Stimulated activated CD4-positive, alpha-beta T cell treated with anti-CD3 and anti-CD28 coated beads, TNF-alpha, amount 100 ng/mL, for 48 hours (primary cell): Measurements from ENCODE around the gene CCDC33.
"Not testable (repeated sequence)": the region's sequence is repeated elsewhere in the genome, so short reads cannot be mapped to it uniquely, and the experiment has no call there.

ENCODE experiments used
- DNase-seq, 3 donors: peaks; one replicate each; pipeline ENCODE4 v3.0.0-alpha.2; 2020; ENCODE audit warnings: low read depth in 3 of 3

Gene CCDC33

DNA sequence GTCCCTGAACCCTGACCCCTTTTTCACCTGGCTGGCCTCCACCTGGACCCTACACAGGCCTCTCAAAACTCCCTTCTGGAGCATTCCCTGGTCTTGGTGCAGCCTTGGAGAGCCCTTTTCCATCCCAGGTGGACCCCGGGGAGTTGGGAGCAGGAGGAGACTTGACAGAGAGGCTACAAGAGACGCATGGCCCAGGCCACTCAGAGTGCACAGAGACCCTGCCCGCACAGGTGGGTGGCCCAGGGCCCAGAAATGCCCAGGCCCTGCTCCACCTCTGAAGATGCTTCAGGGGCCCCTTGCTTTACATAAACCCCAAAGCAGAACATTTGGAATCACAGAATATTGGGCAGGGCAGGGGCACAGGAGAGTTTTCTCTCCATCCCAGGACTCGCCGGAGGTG is 97.0 kb downstream of the CCDC33 start:
- no peak for DNase-seq

DNA sequence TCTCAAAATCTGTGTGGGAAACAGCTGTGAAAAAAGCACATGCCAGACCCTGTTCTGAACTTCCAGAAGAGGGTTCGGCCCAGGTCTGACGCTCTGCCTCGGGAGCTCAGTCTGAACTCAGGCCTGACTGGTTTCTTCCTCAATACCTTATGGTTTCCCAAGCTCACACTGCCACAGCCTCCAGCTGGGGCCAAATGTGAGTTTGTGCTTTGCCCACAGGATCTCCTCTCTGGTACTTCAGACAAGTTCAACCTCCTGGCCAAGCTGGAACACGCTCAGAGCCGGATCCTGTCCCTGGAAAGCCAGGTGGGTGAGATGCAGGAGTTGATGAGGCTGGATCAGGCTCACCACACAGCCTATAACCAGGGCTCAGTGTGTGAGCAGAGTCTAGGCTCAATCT is 97.5 kb downstream of the CCDC33 start:
- no peak for DNase-seq

- no peak for DNase-seq
These were observed 98.0 kb downstream of the CCDC33 start for GRCh38 chr15:74334127-74334526.

DNA sequence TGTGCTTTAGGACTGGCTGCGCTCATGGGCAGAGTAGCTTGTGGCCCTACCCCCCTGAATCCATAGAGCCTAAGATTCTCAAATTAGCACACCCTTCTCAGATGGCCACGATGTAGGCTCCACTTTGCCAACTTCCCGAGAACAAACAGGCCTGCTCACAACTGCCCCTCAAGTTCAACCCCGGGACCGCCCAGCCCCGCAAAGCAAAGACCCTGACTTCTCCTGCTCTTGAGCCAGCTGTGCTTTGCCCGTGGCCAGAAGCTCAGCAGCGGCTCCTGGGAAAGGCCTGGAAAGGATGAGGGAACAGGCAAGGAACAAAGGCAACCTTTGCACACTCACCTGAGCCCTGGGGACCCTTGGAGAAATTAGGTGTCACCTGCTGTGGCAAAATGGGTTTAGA is 99.3 kb downstream of the CCDC33 start:
- DNase-seq: no peak

DNA sequence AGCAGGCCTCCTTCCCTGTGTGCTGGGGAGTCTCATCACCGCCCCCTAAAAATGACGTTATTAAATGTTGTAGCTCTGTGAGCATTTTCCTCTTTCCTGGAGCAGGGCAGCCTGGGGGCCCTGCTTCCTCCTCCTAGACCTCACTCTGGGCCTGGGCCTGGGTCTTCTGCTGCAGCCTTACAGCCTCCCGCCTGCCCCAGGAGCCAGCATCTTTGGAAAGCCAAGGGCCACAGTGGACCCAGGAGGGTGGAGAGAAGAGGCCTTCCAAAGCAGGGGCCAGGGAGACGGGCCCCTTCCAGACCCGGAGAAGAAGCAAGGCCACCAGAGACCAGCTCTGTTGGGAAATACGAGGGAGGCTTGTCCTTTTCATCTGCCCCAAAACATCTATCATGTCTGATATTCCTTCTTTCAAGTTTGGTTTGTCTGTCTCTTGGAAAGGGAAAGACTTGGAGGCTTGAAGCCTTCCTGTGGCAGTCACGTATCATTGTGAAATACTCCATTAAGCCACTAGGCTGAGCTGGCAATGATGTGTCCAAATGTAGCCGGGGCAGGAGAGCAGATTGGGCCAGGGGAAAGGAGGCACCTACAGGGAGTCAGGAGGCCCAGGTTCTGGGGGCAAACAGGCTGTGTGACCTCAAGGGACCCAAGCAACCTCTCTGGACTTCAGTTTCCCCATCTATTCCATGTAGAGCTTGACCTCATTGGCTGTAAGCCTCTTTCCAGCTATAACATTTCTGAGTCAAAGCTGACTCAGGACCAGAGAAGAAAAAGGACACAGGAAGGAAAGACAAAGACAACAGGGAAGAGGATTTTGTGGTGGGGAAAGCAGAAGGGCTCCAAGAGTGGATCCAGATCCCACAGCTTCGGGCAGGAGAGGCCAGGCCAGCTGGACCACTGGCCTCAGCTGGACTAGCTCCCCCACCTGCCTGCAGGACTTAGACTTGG is 100.2 kb downstream of the CCDC33 start:
- DNase-seq: no peak

GRCh38 chr15:74337146-74337545 is 101.0 kb downstream of the CCDC33 start:
- DNase-seq: no peak

DNA sequence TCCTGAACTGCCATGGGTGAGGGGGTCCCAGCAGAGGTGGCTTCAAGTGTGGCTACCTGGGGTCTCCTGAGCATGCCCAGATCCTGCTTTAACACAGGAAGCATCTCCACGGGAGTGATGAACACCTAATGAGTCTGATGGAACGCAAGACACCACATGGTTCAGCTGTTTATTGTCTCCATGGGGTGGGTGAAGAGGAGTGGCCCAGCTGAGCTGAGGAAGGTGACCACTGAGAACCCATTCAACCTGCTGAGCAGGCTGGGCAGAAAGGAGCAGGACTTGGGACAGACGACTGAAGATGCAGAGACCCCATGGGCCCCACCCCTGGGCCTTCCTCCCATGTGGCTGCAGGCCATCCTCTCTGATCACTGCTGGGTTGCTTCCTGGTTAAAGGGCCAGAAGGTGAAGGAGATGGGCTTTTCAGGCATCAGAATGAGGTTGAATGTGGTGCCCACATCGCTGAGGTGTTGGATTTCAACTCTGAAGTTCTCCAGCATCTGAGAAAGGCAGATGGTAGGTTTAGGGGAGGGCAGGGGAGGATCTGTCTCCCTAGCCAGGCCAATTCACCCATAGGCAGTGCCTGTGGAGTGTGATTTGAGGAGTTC is 101.6 kb downstream of the CCDC33 start:
- no peak for DNase-seq

GRCh38 chr15:74338676-74339075 is 102.5 kb downstream of the CCDC33 start:
- DNase-seq: no peak

DNA sequence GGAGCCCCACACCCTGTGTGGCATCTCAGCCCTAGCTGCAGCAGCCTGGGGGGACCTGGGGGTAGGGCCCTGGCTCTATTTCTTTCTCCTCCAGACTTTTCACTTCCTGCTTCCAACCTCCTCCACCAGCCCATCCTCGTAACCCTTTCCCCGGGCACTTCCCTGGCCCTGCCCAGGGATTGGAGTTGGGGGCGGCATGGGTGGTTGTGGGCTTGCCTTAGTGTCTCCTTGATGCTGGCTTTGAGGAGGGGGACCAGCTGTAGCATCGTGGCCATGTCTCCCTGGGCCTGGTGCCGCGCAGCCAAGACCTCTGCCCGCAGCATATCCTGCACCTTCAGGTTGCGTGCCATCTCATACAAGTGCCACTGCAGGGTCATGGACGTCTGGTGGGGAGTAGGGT is 103.2 kb downstream of the CCDC33 start:
- DNase-seq: no peak

- DNase-seq: no peak
These were observed 104.0 kb downstream of the CCDC33 start for GRCh38 chr15:74340150-74340549.

DNA sequence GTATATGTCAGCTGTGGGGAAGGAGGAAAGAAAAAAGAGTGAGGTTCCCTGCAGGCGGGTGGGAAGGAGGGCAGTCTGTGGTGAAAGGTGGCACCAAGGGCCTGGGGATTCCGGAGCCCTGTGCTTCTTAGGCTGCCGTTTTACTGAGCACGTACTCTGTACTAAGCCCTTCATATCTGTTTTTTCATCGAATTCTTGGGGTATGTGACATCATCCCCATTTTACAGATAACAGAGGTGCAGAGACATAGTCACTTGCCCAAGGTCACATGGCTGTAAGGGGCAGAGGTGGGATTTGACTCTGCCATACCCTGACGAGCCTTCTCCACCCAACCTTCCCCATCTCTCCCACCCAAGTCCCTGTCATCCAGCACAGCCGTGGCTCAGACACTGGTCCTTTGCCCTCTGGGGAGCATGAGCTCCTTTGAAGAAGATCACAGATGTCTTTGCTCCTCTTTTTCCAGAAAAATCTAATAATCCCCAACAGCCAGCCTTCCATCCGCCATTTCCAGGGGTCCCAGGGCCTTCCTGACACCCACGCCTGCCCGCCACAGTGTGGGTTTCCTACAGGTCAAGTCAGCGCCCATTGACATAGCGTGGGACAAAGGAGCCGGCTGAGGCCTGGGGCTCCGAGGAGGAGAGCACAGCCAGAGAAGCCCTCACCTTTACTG is 107.1 kb downstream of the CCDC33 start:
- DNase-seq: no peak

DNA sequence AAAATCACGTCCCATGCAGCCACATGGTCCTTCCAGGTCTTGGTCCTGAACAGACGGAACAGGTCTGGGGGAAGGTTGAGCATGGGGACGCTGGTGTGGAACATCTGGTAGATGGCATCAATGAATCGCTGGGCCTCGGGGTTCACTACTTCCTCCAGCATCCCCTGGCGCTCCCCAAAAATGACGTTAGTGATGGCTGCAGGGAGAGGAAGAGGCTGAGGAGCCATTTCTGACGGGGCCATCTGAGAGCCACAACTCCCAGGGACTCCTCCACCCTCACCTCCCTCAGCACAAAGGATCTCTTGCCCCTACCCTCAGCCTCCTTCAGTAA is 107.6 kb downstream of the CCDC33 start:
- DNase-seq: no peak

- no peak for DNase-seq
These were observed 108.9 kb downstream of the CCDC33 start for GRCh38 chr15:74345051-74345450.

GRCh38 chr15:74347757-74348250 is 111.7 kb downstream of the CCDC33 start:
- no peak for DNase-seq

DNA sequence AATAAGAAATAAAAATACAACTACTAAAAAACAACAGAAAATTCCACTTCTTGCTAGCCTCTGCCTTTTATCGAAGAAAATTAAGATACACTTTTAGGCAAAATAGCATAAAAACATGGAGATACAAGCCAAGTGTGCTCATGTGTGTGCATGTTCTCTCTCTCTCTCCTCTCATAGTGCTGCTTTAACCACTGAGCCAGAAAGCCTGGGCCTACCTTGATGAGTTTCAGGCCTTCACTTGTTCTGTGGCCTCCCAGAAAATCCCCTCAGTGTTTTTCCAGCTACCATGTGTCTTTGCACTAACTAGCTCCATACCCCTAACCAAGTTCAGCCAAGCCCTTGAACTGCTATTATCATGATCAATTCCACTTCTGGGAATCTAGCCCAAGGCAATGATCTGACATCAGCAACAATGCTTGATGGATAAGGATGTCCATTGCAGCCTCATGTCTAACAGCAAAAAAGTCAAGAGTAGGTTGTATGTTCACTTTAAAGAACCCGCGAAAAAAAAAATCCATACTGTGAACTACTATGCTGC is 113.2 kb downstream of the CCDC33 start:
- no peak for DNase-seq

DNA sequence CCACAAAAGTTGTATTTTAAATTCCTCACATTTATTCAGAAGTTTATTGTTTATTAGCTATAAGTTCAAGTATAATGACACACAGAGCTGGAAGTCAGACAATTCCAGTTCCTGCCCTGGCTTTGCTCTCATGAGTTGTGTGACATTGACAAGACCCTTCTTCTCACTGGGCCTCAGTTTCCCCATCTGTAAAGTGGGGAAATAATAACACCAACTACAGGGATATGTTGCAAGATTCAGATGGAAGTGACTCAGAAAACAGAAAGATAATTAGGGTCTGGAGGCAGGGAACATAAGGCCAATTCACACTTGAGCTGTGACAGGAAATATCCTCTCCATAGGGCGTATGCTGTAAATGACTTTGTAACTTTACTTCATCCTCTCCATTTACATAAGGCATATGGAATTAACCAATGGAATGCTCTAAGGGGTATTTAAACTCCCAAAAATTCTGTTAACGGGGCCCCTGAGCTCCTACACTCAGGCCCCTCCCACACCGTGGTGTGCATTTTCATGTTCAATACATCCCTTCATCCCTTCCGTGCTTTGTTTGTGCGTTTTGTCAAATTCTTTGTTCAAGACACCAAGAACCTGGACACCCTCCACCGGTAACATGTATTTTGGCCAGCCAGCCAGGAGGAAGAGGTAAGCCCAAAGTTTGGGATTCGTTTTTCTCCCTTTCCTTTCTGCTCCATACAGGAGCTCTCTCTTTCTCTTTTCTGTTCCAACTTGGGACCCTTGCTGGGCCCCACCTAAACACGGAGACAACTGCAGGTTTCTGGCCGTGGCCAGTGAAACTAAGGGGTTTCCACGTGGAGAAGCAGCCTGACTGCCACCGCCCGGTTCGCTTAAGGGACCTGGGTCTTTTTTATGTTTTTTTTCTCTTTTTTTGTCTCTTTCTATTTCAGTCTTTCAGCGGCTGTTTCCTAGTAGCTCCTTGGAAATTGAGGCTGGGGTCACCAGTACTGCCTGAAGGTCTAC is 114.5 kb downstream of the CCDC33 start:
- no peak for DNase-seq

- DNase-seq: no peak
These were observed 115.5 kb downstream of the CCDC33 start for GRCh38 chr15:74351670-74352069.

DNA sequence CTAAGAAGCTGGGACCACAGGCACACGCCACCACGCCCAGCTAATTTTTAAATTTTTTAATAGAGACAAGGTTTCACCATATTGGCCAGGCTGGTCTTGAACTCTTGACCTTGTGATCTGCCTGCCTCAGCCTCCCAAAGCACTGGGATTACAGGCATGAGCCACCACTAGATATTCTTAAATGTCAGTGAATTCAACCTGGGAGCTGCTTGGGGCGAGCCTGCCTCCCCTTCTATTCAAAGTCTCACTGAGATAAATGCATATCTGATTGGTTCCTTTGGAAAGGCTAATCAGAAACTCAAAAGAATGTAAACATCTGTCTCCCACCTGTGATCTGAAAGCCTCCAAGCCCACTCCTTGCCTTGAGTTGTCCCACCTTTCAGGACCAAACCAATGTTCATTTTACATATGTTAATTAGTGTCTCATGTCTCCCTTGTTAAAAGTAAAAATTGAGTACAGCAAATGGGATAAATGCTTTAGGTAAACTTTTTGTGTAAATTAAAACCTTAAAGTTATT is 116.3 kb downstream of the CCDC33 start:
- DNase-seq: no peak

- DNase-seq: not testable (repeated sequence)
These were observed 117.9 kb downstream of the CCDC33 start for GRCh38 chr15:74353992-74354391.

DNA sequence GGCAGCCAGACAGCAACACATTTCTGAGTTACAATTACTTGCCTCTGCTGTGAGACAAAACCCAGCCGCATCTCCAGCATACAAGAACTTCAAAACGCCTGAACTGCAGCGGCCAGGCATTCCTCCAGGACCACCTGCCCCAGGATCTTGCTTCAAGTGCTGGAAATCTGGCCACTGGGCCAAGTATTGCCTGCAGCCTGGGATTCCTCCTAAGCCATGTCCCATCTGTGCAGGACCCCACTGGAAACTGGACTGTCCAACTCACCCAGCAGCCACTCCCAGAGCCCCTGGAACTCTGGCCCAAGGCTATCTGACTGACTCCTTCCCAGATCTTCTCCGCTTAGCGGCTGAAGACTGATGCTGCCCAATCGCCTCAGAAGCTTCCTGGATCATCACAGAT is 119.9 kb downstream of the CCDC33 start:
- not testable (repeated sequence) for DNase-seq

GRCh38 chr15:74357514-74357913 is 121.4 kb downstream of the CCDC33 start:
- DNase-seq: not testable (repeated sequence)
